Thoracic aorta (tissue), 2 donors: ENCODE results near the gene CNTN1. TPM values are rescaled to one million over a fixed set of nuclear protein-coding genes. Genes with fewer than 3 reads are reported as not detected.

ENCODE experiments used
- ATAC-seq: fragments of 150-250 bp; one replicate; pipeline ENCODE4 v1.8.0; 2017; ENCODE audit warnings: low read depth; ENCODE audit not compliant: insufficient number of reproducible peaks, low FRiP score
- DNase-seq: peaks from one replicate; pipeline ENCODE4 v3.0.0-alpha.2; 2020; ENCODE audit warnings: low spot score
- H3K27ac ChIP-seq, 2 donors: fragments of 200-600 bp; sonication (generic); 1 replicate in 1 of 2; 2 replicates in 1 of 2; pipeline ENCODE4 v1.5.1; 2016; ENCODE audit warnings: mild to moderate bottlenecking in 2 of 2, moderate library complexity in 2 of 2
- H3K27me3 ChIP-seq: fragments of 200-600 bp; sonication (generic); replicated peaks from 2 replicates; pipeline ENCODE4 v1.6.0; 2016; ENCODE audit warnings: mild to moderate bottlenecking; ENCODE audit not compliant: insufficient read depth
- H3K36me3 ChIP-seq: fragments of 200-600 bp; sonication (generic); one replicate; pipeline ENCODE4 v1.5.1; 2016
- H3K4me1 ChIP-seq, 2 donors: fragments of 200-600 bp; sonication (generic); 1 replicate in 1 of 2; 2 replicates in 1 of 2; pipeline versions ENCODE4 v1.5.1 to v1.6.0; 2016; ENCODE audit warnings: low read depth in 2 of 2, mild to moderate bottlenecking in 1 of 2; ENCODE audit not compliant: control insufficient read depth in 1 of 2
- H3K4me3 ChIP-seq: fragments of 200-600 bp; sonication (generic); 2 replicates; pipeline ENCODE4 v1.5.1; 2016; ENCODE audit warnings: mild to moderate bottlenecking
- H3K9me3 ChIP-seq: fragments of 200-600 bp; sonication (generic); 2 replicates; pipeline ENCODE4 v1.5.1; 2016
- CTCF ChIP-seq: fragments of 200-600 bp; sonication (generic); IDR thresholded peaks from one replicate; pipeline ENCODE4 v1.5.1; 2019; ENCODE audit warnings: antibody characterized with exemption
- total RNA-seq, 2 donors: library from RNA; depleted of rRNA; stranded (reverse); fragments of >200 nt; gene quantifications; one replicate each; pipeline versions ENCODE4 v1.1.0 to v1.2.3, GENCODE V29; 2016

Gene CNTN1
- total RNA-seq, 2 donors from 2014 or later = 16.1 to 42.8 TPM

DNA sequence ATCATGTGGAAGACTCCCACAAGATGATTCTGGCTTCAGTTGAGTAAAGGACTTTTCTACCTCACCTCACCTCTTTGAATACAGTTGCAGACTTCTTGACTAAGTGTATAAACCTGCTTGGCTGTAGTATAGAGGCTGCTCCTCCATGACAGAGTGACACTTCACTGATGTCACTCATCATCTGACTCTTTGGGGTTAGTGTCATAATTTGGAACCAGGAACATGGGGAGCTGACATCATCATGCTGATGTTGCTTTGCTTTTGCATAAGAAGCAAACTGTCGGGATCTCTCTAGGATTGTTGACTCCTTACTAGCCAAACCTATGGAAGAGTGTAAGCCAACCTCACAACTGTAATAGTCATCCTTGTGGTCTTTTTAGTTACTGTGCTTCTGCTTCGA is 420.7 kb downstream of the CNTN1 start:
- Histone ChIP-seq H3K4me3 (no peak overlapping the region), H3K27ac (no peak overlapping the region), H3K4me1 (peaks cover 0 to 14% of the 10 kb centered on the region in 2 donors), H3K27me3 (no peaks in the 10 kb centered on the region), H3K9me3 (no peaks in the 10 kb centered on the region), H3K36me3 (no peaks in the 10 kb centered on the region)
- no peak for TF ChIP-seq CTCF
- ATAC-seq (no peak), DNase-seq (no peak)

DNA sequence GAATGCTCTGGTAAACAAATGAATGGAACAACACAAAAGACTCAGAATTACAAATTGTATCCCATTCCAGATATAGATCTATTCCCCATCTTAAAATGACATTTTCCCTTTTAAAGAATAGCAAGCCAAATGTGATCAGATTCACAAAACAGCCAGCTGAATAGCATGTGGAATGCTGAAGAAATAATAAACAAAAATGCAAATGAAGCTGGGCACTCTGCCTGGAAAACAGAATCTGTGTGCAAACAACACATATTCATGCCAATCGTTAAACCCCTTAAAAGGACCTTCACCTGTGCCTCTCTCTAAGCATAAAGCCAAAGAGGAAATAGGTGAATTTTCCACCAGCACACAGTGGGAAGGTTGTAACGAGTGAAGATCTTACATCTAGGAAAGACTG is 428.0 kb downstream of the CNTN1 start:
- TF ChIP-seq CTCF = no peak
- Histone ChIP-seq H3K4me1 (peaks cover 0 to 9% of the 10 kb centered on the region in 2 donors), H3K27ac (no peak overlapping the region), H3K36me3 (no peaks in the 10 kb centered on the region), H3K9me3 (no peaks in the 10 kb centered on the region), H3K27me3 (no peaks in the 10 kb centered on the region), H3K4me3 (no peak overlapping the region)
- DNase-seq (no peak), ATAC-seq (no peak)

DNA sequence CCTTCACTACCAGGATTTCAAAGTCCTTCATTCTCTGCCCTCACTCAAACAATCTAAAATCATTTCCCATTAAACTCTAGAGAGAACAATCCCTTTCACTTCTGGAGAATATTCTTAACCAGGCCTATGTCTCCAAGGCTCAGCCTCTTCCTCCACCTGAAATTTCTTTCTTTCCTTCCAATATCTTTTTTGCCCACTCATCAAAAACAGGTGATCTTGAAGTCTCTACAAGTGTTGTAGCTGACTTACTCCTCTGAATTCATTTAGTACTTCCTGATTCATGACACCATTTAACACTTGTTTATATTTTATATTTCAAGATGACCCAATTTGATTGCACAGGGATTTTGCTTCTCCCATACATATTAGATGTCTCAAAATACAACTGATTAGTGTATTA is 429.1 kb downstream of the CNTN1 start:
- Histone ChIP-seq H3K4me1 (peaks cover 0 to 9% of the 10 kb centered on the region in 2 donors), H3K36me3 (no peaks in the 10 kb centered on the region), H3K27me3 (no peaks in the 10 kb centered on the region), H3K27ac (no peak overlapping the region), H3K4me3 (no peak overlapping the region), H3K9me3 (no peaks in the 10 kb centered on the region)
- TF ChIP-seq CTCF = no peak
- DNase-seq (no peak), ATAC-seq (no peak)
